NCI-H1436 (cell line): Measurements from ENCODE around the gene TEX38.
"Not testable (repeated sequence)": the region's sequence is repeated elsewhere in the genome, so short reads cannot be mapped to it uniquely, and the experiment has no call there.

Experiments
- DNase-seq: peaks from one replicate; lab custom pipeline; 2025; lab: John Stamatoyannopoulos, UW

The TEX38 gene

DNA sequence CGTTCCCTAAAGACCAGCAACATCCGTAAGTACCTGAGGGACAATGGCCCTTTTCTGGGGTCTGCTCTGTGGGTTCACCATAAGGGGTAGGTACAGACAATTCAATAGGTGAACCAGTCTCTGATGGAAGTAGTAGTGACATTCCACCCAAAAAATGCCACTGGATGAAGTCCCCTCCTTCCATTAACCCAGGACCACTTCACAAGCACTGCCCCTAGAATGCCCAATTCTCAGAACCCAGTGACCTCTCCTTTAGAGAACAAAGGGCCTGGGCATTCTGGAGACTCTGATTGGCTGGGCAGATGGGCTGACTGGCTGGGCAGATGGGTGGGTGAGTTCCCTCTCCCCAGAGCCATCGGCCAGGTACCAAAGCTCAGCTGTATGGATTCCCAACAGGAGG is at the start of gene TEX38:
Gene TEX38 (plus strand): TSS at position 301 of the 400 bp plus-strand sequence. CDS start 81 bp downstream, at position 382.
- no peak for DNase-seq

GRCh38 chr1:46621930-46622329 is 49.7 kb upstream of the TEX38 start:
- DNase-seq = no peak

DNA sequence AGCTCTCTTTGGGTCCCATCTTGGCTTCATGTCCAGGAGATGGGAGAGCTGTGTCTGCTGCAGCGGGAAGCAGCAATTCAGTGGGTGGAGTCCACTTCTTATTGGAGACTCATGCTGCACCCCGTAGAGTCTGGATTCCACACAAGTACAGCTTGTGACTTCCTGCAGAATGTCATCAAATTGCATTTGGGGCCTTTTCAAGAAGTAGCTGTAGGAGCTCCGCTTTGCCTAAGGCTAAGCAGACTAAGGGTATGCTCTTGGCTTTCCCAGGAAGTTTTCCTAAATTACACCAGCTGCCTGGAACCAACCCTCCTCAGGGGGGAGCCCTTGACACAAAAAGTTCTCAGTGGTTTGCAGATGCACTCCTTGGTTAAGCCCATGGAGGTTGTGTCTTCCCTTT is 49.3 kb upstream of the TEX38 start:
- DNase-seq = no peak

GRCh38 chr1:46623743-46624644 is 47.7 kb upstream of the TEX38 start:
- no peak for DNase-seq

DNA sequence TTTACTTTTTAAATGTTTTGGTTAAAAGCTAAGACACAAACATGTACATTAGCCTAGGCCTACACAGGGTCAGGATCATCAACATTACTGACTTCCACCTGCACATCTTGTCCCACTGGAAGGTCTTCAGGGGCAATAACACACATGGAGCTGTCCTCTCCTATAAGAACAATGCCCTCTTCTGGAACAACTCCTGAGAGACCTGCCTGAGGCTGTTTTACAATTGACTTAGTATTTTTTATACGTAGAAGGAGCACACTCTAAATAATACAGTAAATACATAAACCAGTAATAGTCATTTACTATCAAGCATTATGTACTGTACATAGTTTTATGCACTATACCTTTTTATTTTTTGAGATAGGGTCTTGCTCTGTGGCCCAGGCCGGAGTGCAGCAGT is 40.9 kb upstream of the TEX38 start:
- no peak for DNase-seq

- DNase-seq = no peak
Observed at GRCh38 chr1:46635205-46635604, 36.4 kb upstream of the TEX38 start.

GRCh38 chr1:46637444-46638083 is 34.1 kb upstream of the TEX38 start:
- DNase-seq = no peak

- DNase-seq = no peak
Observed at GRCh38 chr1:46638921-46639320, 32.7 kb upstream of the TEX38 start.

- DNase-seq = no peak
Observed at GRCh38 chr1:46639547-46639946, 32.1 kb upstream of the TEX38 start.

- DNase-seq = no peak
Observed at GRCh38 chr1:46642115-46642680, 29.5 kb upstream of the TEX38 start.

DNA sequence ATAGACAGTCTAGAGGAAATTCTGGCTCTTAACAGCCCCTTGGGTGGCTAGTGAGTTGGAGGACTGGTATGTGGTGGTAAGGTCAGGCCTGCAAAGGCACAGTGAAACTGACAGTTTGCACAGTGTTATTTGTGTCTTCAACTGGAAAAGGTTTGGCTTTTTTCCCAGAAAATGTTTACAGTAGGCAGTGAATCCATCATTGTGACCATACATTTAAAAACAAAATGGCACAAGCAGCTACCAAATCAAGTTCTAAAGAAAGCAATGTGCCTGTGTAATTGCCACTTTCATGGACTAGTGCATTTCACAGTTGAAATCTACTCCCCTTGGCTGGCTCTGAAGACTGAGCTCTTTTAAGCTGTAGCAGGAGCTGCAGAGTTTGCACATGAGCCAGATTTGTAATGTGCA is 28.3 kb upstream of the TEX38 start:
- DNase-seq = peak; percentile 31

DNA sequence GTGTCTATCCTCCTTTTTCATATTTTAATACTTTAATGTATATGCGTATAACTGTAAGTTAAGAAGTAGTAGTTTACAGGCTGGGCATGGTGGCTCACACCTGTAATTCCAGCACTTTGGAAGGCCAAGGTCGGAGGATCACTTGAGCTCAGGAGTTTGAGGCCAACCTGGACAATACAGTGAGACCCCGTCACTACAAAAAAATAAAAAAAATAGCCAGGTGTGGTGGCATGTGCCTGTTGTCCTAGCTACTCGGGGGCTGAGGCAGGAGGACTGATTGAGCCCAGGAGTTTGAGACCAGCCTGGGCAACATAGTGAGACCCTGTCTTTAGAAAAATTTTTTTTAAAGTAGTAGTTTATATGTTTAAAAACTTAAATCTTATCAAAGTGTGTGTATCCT is 25.8 kb upstream of the TEX38 start:
- DNase-seq = no peak

GRCh38 chr1:46646331-46646730 is 25.3 kb upstream of the TEX38 start:
- DNase-seq = no peak

DNA sequence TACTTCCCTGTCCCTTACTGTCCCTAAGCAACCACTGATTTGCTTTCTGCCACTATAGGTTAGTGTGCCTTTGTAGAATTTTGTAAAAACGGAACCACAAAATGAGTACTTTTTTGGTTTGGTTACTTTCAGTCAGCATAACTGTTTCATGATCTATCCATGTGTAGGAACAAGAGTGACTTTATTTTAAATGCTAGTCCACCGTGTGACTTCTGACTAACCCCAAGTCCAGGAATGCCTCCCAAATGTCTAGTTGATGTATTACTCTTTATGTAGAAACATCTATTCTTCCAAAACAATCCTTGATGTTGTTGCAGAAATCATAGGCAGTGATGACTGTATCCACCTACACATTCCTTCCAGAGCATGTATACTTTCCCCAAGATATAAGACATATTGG is 24.8 kb upstream of the TEX38 start:
- no peak for DNase-seq

- no peak for DNase-seq
Observed at GRCh38 chr1:46647611-46648010, 24.0 kb upstream of the TEX38 start.

DNA sequence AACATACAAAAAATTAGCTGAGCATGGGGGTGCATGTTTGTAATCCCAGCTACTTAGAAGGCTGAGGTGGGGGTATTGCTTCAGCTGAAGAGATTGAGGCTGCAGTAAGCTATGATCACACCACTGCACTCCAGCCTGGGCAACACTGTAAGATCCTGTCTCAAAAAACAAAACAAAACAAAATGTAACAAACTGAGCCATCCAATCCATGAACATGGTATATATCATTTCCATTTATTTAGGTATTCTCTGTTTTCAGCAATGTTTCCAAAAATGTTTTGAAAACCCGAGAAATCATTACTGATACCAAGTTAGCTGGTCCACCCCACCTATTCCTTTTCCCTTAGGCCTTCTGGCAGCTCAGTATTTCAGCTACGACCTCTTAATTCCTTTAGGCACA is 21.9 kb upstream of the TEX38 start:
- DNase-seq = no peak

- no peak for DNase-seq
Observed at GRCh38 chr1:46650491-46650890, 21.2 kb upstream of the TEX38 start.

GRCh38 chr1:46651152-46651551 is 20.5 kb upstream of the TEX38 start:
- DNase-seq = not testable (repeated sequence)

- DNase-seq = no peak
Observed at GRCh38 chr1:46652321-46653100, 19.1 kb upstream of the TEX38 start.

DNA sequence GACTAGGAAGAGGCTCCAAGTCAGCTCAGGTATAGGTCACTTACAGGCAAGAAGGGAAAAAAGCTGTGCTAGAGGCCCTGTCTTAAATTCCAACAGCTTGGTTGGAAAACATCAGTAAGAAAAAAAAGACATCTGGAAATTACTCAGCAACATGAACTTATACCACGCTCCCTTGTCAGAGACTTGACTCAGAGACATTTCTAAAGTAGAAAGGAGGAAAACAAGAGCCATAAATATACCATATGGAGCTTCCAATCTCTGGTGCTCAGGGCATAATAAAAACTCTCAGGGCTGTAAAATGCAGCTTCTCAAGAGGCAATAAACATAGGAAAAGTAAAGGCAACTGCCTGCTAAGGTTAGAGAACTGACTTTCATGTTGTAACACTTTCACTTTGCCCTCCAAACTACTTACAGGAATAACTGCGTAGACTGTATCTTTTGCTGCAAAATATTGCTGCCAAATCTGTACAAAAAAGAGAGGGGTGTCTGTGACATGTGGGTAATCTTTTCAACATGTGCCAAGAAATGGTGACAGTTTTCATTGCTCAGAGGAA is 18.2 kb upstream of the TEX38 start:
- no peak for DNase-seq

- DNase-seq = no peak
Observed at GRCh38 chr1:46654012-46654411, 17.6 kb upstream of the TEX38 start.

DNA sequence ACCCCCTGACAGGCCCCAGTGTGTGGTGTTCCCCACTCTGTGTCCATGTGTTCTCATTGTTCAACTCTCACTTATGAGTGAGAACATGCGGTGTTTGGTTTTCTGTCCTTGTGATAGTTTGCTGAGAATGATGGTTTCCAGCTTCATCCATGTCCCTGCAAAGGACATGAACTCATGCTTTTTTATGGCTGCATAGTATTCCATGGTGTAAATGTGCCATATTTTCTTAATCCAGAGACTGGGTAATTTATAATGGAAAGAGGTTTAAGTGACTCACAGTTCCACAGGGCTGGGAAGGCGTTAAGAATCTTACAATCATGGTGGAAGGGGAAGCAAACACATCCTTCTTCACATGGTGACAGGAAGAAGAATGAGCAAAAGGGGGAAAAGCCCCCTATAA is 17.0 kb upstream of the TEX38 start:
- not testable (repeated sequence) for DNase-seq
